ENCODE measurements around the gene RPS27.
"Not testable (repeated sequence)": the region's sequence is repeated elsewhere in the genome, so short reads cannot be mapped to it uniquely, and the experiment has no call there.

Gene RPS27

GRCh38 chr1:153962088-153963029 lies 28.2 kb upstream of the RPS27 start:
- no peak for FAIRE-seq

GRCh38 chr1:153963030-153963849 lies 27.3 kb upstream of the RPS27 start, which contains the start of gene SLC39A1:
SLC39A1 (minus strand) TSS chr1:153963537; CDS start chr1:153962715, 822 bp downstream.
- FAIRE-seq = peak; percentile 86

GRCh38 chr1:153963850-153964331 lies 26.7 kb upstream of the RPS27 start:
- no peak for FAIRE-seq

- FAIRE-seq = peak; percentile 96
Observed at GRCh38 chr1:153967107-153967999, 23.2 kb upstream of the RPS27 start, which contains the start of gene CREB3L4. CREB3L4 (plus strand) TSS chr1:153967902; CDS start chr1:153968526, 624 bp downstream.

GRCh38 chr1:153968000-153968363 lies 22.6 kb upstream of the RPS27 start:
- no peak for FAIRE-seq

GRCh38 chr1:153968408-153968807 lies 22.2 kb upstream of the RPS27 start:
- no peak for FAIRE-seq

- no peak for FAIRE-seq
Observed at GRCh38 chr1:153968972-153969371, 21.6 kb upstream of the RPS27 start.

- FAIRE-seq = no peak
Observed at GRCh38 chr1:153970346-153970745, 20.2 kb upstream of the RPS27 start.

- FAIRE-seq = no peak
Observed at GRCh38 chr1:153973071-153973470, 17.5 kb upstream of the RPS27 start.

GRCh38 chr1:153973525-153973924 lies 17.0 kb upstream of the RPS27 start:
- FAIRE-seq = no peak

- FAIRE-seq = no peak
Observed at GRCh38 chr1:153976819-153977249, 13.7 kb upstream of the RPS27 start.

GRCh38 chr1:153977250-153978240 lies 13.0 kb upstream of the RPS27 start, which contains the start of gene JTB:
JTB (minus strand) TSS chr1:153977674; CDS start chr1:153977252, 422 bp downstream.
- no peak for FAIRE-seq

GRCh38 chr1:153978274-153978909 lies 12.2 kb upstream of the RPS27 start:
- FAIRE-seq = no peak

- not testable (repeated sequence) for FAIRE-seq
Observed at GRCh38 chr1:153979091-153979490, 11.5 kb upstream of the RPS27 start.

GRCh38 chr1:153981735-153982134 lies 8.8 kb upstream of the RPS27 start:
- not testable (repeated sequence) for FAIRE-seq

- no peak for FAIRE-seq
Observed at GRCh38 chr1:153984123-153984894, 6.3 kb upstream of the RPS27 start.

GRCh38 chr1:153985341-153985912 lies 5.1 kb upstream of the RPS27 start:
- no peak for FAIRE-seq

GRCh38 chr1:153985941-153986761 lies 4.4 kb upstream of the RPS27 start, which contains the start of gene RAB13:
RAB13 (minus strand) TSS chr1:153986339; CDS start chr1:153986236, 103 bp downstream.
- FAIRE-seq = no peak
